ENCODE measurements around the gene DYNLT1. TPM values are rescaled to one million over a fixed set of nuclear protein-coding genes. Genes with fewer than 3 reads are reported as not detected.

DYNLT1 gene
- total RNA-seq, 2 experiments from 2014 or later: 94.3 to 98.3 TPM

DNA sequence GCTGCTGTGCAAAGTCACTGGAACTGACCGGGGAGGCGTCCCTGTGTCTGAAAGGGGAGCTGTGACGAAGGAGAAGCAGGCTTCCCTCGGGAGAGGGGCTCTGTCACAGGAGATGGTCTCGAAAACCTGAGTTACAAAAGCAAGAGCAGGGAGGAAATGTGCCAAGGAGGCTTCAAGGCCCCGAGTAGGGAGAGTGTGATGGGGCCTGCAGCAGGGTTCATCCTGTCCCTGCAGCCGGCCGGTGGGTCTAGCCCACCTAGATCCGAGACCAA lies 16.7 kb downstream of the DYNLT1 start:
- no peak for DNase-seq
- H3K4me3 Mint-ChIP-seq: no peak overlapping the region
- CTCF ChIA-PET: interaction anchor here (1.5 to 4.5 kb wide), 2 partner anchors 63 to 507 kb away, joined by 4 to 35 read pairs; no protein-coding TSS in a partner anchor
- intact Hi-C loops (cut with micrococcal nuclease): no loop called here
- POLR2A ChIA-PET: no interaction called here
- no peaks in the 10 kb centered on the region for H3K27me3 Mint-ChIP-seq
- no peaks in the 10 kb centered on the region for H3K9me3 Mint-ChIP-seq
- peaks cover 34% of the 10 kb centered on the region for H3K4me1 Mint-ChIP-seq (ENCODE audit: low read depth)
- ATAC-seq: no peak
- TF ChIP-seq, protein P1, sequence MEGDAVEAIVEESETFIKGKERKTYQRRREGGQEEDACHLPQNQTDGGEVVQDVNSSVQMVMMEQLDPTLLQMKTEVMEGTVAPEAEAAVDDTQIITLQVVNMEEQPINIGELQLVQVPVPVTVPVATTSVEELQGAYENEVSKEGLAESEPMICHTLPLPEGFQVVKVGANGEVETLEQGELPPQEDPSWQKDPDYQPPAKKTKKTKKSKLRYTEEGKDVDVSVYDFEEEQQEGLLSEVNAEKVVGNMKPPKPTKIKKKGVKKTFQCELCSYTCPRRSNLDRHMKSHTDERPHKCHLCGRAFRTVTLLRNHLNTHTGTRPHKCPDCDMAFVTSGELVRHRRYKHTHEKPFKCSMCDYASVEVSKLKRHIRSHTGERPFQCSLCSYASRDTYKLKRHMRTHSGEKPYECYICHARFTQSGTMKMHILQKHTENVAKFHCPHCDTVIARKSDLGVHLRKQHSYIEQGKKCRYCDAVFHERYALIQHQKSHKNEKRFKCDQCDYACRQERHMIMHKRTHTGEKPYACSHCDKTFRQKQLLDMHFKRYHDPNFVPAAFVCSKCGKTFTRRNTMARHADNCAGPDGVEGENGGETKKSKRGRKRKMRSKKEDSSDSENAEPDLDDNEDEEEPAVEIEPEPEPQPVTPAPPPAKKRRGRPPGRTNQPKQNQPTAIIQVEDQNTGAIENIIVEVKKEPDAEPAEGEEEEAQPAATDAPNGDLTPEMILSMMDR (IDR thresholded peaks at IDR 0.05): no peak
- peaks cover 50% of the 10 kb centered on the region for H3K36me3 Mint-ChIP-seq (ENCODE audit: low read depth)
- H3K27ac Mint-ChIP-seq: peak overlapping the region; percentile 28

DNA sequence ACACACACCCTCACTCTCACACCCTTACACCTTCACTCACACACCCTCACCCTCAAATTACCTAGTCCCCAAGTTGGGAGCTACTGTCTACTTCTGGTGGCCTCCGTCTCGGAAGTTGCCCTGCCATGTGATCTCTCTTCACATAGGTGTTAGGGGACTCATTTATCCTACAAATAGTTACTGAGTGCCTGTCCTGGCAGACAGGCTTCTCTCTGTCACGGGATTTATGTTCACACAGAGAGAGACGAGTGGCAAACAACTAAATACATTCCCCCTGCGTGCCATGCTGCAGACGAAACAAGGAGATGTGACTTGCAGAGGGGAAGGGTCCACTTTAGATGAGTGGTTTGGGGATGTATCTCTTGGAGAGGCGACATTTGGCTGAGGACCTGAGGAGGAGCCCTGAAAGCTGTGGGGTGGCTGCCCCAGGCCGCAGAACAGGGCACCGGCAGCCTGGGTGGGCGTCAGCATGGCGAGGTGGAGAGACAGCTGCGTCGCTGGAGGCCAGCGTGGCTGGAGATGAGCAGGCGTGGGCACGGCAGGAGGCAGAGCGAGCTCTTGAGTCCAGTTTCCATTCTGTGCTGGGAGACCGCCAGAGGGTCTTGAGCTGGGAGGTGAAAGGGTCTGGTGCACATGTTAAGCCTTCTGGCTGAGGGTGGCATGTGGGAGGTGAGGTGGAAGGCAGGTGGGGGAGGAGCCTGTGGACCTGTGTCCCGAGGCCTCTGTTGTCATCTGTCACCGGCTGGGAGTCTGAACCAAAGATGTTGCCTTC lies 17.2 kb downstream of the DYNLT1 start:
- TF ChIP-seq, protein P1 (IDR thresholded peaks at IDR 0.05): no peak
- Mint-ChIP-seq H3K9me3 (no peaks in the 10 kb centered on the region), H3K27ac (peak overlapping the region; percentile 66), H3K4me1 (ENCODE audit: low read depth) (peaks cover 38% of the 10 kb centered on the region), H3K4me3 (no peak overlapping the region), H3K27me3 (no peaks in the 10 kb centered on the region), H3K36me3 (ENCODE audit: low read depth) (peaks cover 48% of the 10 kb centered on the region)
- ChIA-PET POLR2A (no interaction called here), CTCF (interaction anchor here (4.5 kb wide), 1 partner anchor 63 kb away, joined by 35 read pairs; no protein-coding TSS in a partner anchor)
- intact Hi-C loops (cut with micrococcal nuclease): no loop called here
- DNase-seq: no peak
- ATAC-seq: no peak

DNA sequence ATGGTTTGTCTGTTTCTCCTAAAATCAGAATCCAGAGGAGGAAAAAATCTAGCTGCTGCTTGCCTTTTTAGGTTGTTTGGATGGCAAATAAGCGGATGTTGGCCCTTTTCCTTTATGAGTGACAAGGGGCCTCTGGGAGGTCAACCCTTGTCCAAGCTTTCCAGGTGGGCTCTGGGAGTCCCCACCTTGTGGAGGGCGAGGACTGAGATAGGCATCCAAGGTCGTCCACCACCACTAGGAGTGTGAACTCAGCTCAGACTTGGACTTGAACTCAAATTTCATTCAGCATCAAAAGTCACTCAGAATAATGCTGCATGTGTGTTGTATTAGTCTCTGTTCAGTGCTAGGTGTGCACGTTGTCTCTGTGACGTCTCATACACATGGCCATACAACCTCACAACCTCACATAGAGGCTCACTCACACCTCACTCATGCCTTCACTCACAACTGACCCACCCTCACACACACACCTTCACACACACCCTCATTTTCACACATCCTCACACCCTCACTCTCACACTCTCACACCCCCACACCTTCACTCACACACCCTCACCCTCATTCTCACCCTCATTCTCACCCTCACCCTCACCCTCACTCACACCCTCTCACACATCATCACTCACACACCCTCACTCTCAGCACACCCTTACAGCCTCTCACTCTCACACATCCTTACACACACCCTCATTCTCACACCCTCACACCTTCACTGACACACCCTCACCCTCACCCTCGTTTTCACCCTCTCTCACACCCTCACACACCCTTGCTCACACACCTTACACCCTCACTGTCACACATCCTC lies 18.0 kb downstream of the DYNLT1 start:
- TF ChIP-seq, protein P1 (IDR thresholded peaks at IDR 0.05): no peak
- peaks cover 40% of the 10 kb centered on the region for H3K36me3 Mint-ChIP-seq (ENCODE audit: low read depth)
- intact Hi-C loops (cut with micrococcal nuclease): no loop called here
- H3K27ac Mint-ChIP-seq: peak overlapping the region; percentile 66
- peaks cover 36% of the 10 kb centered on the region for H3K4me1 Mint-ChIP-seq (ENCODE audit: low read depth)
- H3K9me3 Mint-ChIP-seq: no peaks in the 10 kb centered on the region
- H3K27me3 Mint-ChIP-seq: no peaks in the 10 kb centered on the region
- no peak overlapping the region for H3K4me3 Mint-ChIP-seq
- ATAC-seq (no peak), DNase-seq (no peak)
- ChIA-PET POLR2A (no interaction called here), CTCF (no interaction called here)

DNA sequence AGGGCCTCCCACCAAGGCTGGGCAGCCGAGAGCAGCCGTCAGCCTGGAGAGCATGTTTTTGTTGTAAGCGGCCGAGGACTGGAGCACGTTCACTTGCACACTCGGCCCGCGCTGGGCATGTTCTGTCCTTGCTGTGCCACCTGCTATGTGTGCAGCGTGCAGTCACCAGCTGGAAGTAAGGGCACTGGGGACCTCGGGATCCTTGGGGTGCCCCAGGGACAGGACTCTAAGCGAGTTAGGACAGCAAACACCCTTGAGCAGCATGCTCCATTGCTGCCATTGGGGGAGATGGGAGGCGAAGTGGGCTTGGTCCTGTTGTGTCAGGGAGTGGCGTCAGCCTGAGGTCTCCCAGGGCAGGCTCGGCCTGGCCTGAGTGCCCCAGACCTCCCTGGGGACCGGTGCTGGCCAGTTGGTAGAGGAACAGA lies 18.6 kb downstream of the DYNLT1 start:
- TF ChIP-seq, protein P1 (IDR thresholded peaks at IDR 0.05): no peak
- no peak overlapping the region for H3K4me3 Mint-ChIP-seq
- H3K36me3 Mint-ChIP-seq (ENCODE audit: low read depth): peaks cover 33% of the 10 kb centered on the region
- DNase-seq (no peak), ATAC-seq (no peak)
- ChIA-PET CTCF (no interaction called here), POLR2A (no interaction called here)
- intact Hi-C loops (cut with micrococcal nuclease): no loop called here
- no peaks in the 10 kb centered on the region for H3K27me3 Mint-ChIP-seq
- H3K4me1 Mint-ChIP-seq (ENCODE audit: low read depth): peaks cover 31% of the 10 kb centered on the region
- H3K9me3 Mint-ChIP-seq: no peaks in the 10 kb centered on the region
- peak overlapping the region; percentile 22 for H3K27ac Mint-ChIP-seq
